HUES64 (cell line): ENCODE measurements around the gene BDNF.
A peak's percentile ranks its signal among the peaks of the same experiment; 100 is the strongest.

Experiments used
- H3K27ac ChIP-seq: 2 replicates; pipeline ENCODE4 v1.7.0; 2013; ENCODE audit warnings: low read depth, low read length, inconsistent platforms
- H3K27me3 ChIP-seq: 2 replicates; pipeline ENCODE4 v1.6.1; 2013; ENCODE audit warnings: mild to moderate bottlenecking, low read length; ENCODE audit not compliant: insufficient read depth
- H3K36me3 ChIP-seq: 2 replicates; pipeline ENCODE4 v1.6.1; 2013; ENCODE audit warnings: mild to moderate bottlenecking, low read length; ENCODE audit not compliant: insufficient read depth
- H3K4me1 ChIP-seq: 2 replicates; pipeline ENCODE4 v1.6.1; 2013; ENCODE audit warnings: mild to moderate bottlenecking, low read length, moderate library complexity; ENCODE audit not compliant: insufficient read depth
- H3K4me3 ChIP-seq: 2 replicates; pipeline ENCODE4 v1.5.1; 2013; ENCODE audit warnings: mild to moderate bottlenecking, low read length, moderate library complexity
- H3K9ac ChIP-seq: 2 replicates; pipeline ENCODE4 v1.6.1; 2013; ENCODE audit warnings: mild to moderate bottlenecking, low read depth, low read length
- H3K9me3 ChIP-seq: 2 replicates; pipeline ENCODE4 v1.6.1; 2013; ENCODE audit warnings: low read depth, low read length; ENCODE audit not compliant: insufficient read depth
- WGBS: fragments of 150-250, 120-280 bp; methylation state at CpG from one replicate; pipeline ENCODE4 v1.1.7; 2013; ENCODE audit warnings: missing lambda C conversion rate; 5-methylcytosine and 5-hydroxymethylcytosine counted together

The BDNF gene

GRCh38 chr11:27703481-27703880 lies 3.2 kb upstream of the BDNF start:
- 75% methylated on average over 2 of the region's 3 CpGs for WGBS
- Histone ChIP-seq H3K4me3 (no peak overlapping the region), H3K27ac (no peak overlapping the region), H3K4me1 (peaks cover 19% of the 10 kb centered on the region), H3K27me3 (peaks cover 49% of the 10 kb centered on the region), H3K36me3 (no peaks in the 10 kb centered on the region), H3K9me3 (no peaks in the 10 kb centered on the region), H3K9ac (no peak overlapping the region)

GRCh38 chr11:27702811-27703210 lies 2.6 kb upstream of the BDNF start:
- no peak overlapping the region for H3K9ac ChIP-seq
- H3K36me3 ChIP-seq, result no peaks in the 10 kb centered on the region
- H3K27me3 ChIP-seq, result peaks cover 49% of the 10 kb centered on the region
- WGBS, result 53% methylated on average over 4 of the region's 6 CpGs
- H3K27ac ChIP-seq, result no peak overlapping the region
- H3K9me3 ChIP-seq, result no peaks in the 10 kb centered on the region
- H3K4me1 ChIP-seq, result peaks cover 26% of the 10 kb centered on the region
- no peak overlapping the region; the same call in 1 of the 2 replicates for H3K4me3 ChIP-seq

GRCh38 chr11:27701355-27702105 lies 1.3 kb upstream of the BDNF start:
- Histone ChIP-seq H3K27me3 (peaks cover 49% of the 10 kb centered on the region), H3K36me3 (no peaks in the 10 kb centered on the region), H3K9ac (no peak overlapping the region), H3K4me3 (peak overlapping the region; percentile 74), H3K27ac (no peak overlapping the region), H3K9me3 (no peaks in the 10 kb centered on the region), H3K4me1 (peaks cover 38% of the 10 kb centered on the region)
- WGBS, result 1% methylated on average over 28 of the region's 30 CpGs

GRCh38 chr11:27699926-27700350 lies 317 bp downstream of the BDNF start:
- WGBS, result under 1% methylated on average over 24 of the region's 28 CpGs
- H3K4me3 ChIP-seq, result peak overlapping the region; percentile 74
- no peaks in the 10 kb centered on the region for H3K9me3 ChIP-seq
- no peaks in the 10 kb centered on the region for H3K36me3 ChIP-seq
- peaks cover 49% of the 10 kb centered on the region for H3K27me3 ChIP-seq
- no peak overlapping the region for H3K27ac ChIP-seq
- H3K9ac ChIP-seq, result peak overlapping the region; percentile 38; the same call in 1 of the 2 replicates
- H3K4me1 ChIP-seq, result peaks cover 54% of the 10 kb centered on the region

GRCh38 chr11:27699242-27699925 lies 871 bp downstream of the BDNF start:
- Histone ChIP-seq H3K27me3 (peaks cover 49% of the 10 kb centered on the region), H3K4me3 (peak overlapping the region; percentile 74)
- under 1% methylated on average over 30 of the region's 30 CpGs for WGBS

GRCh38 chr11:27698872-27699241 lies 1.4 kb downstream of the BDNF start:
- H3K27ac ChIP-seq, result peak overlapping the region; percentile 19; the same call in 1 of the 2 replicates
- H3K4me3 ChIP-seq, result peak overlapping the region; percentile 74
- H3K9me3 ChIP-seq, result no peaks in the 10 kb centered on the region
- H3K27me3 ChIP-seq, result peaks cover 47% of the 10 kb centered on the region
- no peaks in the 10 kb centered on the region for H3K36me3 ChIP-seq
- H3K4me1 ChIP-seq, result peaks cover 60% of the 10 kb centered on the region
- WGBS, result 0% methylated on average over 18 of the region's 18 CpGs
- peak overlapping the region; percentile 63 for H3K9ac ChIP-seq

More at GRCh38 chr11:27699242-27699925, 871 bp downstream of the BDNF start:
- Histone ChIP-seq H3K9me3 (no peaks in the 10 kb centered on the region), H3K4me1 (peaks cover 60% of the 10 kb centered on the region), H3K36me3 (no peaks in the 10 kb centered on the region), H3K9ac (peak overlapping the region; percentile 38; the same call in 1 of the 2 replicates), H3K27ac (no peak overlapping the region)

GRCh38 chr11:27697679-27698275 lies 2.5 kb downstream of the BDNF start:
- no CpG with 5 or more reads among the region's 2 CpGs for WGBS
- peak overlapping the region; percentile 63; the same call in 1 of the 2 replicates for H3K9ac ChIP-seq
- no peaks in the 10 kb centered on the region for H3K36me3 ChIP-seq
- H3K9me3 ChIP-seq, result no peaks in the 10 kb centered on the region
- H3K27me3 ChIP-seq, result peaks cover 36% of the 10 kb centered on the region
- H3K4me1 ChIP-seq, result peaks cover 55% of the 10 kb centered on the region
- H3K4me3 ChIP-seq, result peak overlapping the region; percentile 74
- H3K27ac ChIP-seq, result peak overlapping the region; percentile 53

- H3K36me3 ChIP-seq, result no peaks in the 10 kb centered on the region
- 14% methylated on average over 4 of the region's 8 CpGs for WGBS
- H3K9me3 ChIP-seq, result no peaks in the 10 kb centered on the region
- peak overlapping the region; percentile 53 for H3K27ac ChIP-seq
- H3K9ac ChIP-seq, result 0 out of 2 replicates have a peak overlapping the region, but pooled peaks have one; percentile 14
- peaks cover 51% of the 10 kb centered on the region for H3K4me1 ChIP-seq
- peak overlapping the region; percentile 74 for H3K4me3 ChIP-seq
- peaks cover 28% of the 10 kb centered on the region for H3K27me3 ChIP-seq
Observed at GRCh38 chr11:27696961-27697360, 3.3 kb downstream of the BDNF start.

- Histone ChIP-seq H3K4me3 (peak overlapping the region; percentile 74), H3K4me1 (peaks cover 45% of the 10 kb centered on the region), H3K36me3 (no peaks in the 10 kb centered on the region), H3K9me3 (no peaks in the 10 kb centered on the region), H3K9ac (peak overlapping the region; percentile 8; the same call in 1 of the 2 replicates), H3K27me3 (peaks cover 19% of the 10 kb centered on the region), H3K27ac (peak overlapping the region; percentile 53; the same call in 1 of the 2 replicates)
- 31% methylated on average over 3 of the region's 3 CpGs for WGBS
Observed at GRCh38 chr11:27696115-27696514, 4.1 kb downstream of the BDNF start.

- H3K27ac ChIP-seq, result no peak overlapping the region
- no peaks in the 10 kb centered on the region for H3K36me3 ChIP-seq
- peaks cover 10% of the 10 kb centered on the region for H3K27me3 ChIP-seq
- WGBS, result 4% methylated on average over 1 of the region's 3 CpGs
- H3K4me1 ChIP-seq, result peaks cover 47% of the 10 kb centered on the region
- no peaks in the 10 kb centered on the region for H3K9me3 ChIP-seq
- H3K9ac ChIP-seq, result no peak overlapping the region
- no peak overlapping the region for H3K4me3 ChIP-seq
Observed at GRCh38 chr11:27694992-27695391, 5.3 kb downstream of the BDNF start.

GRCh38 chr11:27693398-27693797 lies 6.9 kb downstream of the BDNF start:
- H3K4me1 ChIP-seq, result peaks cover 48% of the 10 kb centered on the region
- no peaks in the 10 kb centered on the region for H3K27me3 ChIP-seq
- no peak overlapping the region for H3K4me3 ChIP-seq
- no peaks in the 10 kb centered on the region for H3K36me3 ChIP-seq
- no peaks in the 10 kb centered on the region for H3K9me3 ChIP-seq
- WGBS, result 90% methylated on average over 5 of the region's 5 CpGs
- no peak overlapping the region for H3K9ac ChIP-seq
- no peak overlapping the region for H3K27ac ChIP-seq
